ENCODE measurements around the gene LDHB.

LDHB gene

DNA sequence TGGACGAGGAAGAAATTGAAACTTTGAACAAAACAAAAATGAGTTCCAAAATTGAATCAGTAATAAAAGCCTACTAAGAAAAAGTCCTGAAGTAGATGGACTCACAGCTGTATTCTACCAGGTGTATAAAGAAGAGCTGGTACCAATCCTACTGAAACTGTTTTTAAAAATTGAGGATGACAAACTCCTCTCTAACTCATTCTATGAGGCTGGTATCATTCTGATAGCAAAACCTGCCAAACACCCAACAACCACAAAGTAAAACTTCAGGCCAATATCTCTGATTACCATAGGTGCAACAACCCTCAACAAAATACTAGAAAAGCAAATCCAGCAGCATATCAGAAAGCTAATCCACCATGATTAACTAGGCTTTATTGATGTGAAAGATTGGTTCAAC lies 33.9 kb upstream of the LDHB start:
- no peak overlapping the region for H3K27ac ChIP-seq
- TF ChIP-seq, protein P1, sequence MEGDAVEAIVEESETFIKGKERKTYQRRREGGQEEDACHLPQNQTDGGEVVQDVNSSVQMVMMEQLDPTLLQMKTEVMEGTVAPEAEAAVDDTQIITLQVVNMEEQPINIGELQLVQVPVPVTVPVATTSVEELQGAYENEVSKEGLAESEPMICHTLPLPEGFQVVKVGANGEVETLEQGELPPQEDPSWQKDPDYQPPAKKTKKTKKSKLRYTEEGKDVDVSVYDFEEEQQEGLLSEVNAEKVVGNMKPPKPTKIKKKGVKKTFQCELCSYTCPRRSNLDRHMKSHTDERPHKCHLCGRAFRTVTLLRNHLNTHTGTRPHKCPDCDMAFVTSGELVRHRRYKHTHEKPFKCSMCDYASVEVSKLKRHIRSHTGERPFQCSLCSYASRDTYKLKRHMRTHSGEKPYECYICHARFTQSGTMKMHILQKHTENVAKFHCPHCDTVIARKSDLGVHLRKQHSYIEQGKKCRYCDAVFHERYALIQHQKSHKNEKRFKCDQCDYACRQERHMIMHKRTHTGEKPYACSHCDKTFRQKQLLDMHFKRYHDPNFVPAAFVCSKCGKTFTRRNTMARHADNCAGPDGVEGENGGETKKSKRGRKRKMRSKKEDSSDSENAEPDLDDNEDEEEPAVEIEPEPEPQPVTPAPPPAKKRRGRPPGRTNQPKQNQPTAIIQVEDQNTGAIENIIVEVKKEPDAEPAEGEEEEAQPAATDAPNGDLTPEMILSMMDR (conservative IDR thresholded peaks at IDR 0.05) = no peak

DNA sequence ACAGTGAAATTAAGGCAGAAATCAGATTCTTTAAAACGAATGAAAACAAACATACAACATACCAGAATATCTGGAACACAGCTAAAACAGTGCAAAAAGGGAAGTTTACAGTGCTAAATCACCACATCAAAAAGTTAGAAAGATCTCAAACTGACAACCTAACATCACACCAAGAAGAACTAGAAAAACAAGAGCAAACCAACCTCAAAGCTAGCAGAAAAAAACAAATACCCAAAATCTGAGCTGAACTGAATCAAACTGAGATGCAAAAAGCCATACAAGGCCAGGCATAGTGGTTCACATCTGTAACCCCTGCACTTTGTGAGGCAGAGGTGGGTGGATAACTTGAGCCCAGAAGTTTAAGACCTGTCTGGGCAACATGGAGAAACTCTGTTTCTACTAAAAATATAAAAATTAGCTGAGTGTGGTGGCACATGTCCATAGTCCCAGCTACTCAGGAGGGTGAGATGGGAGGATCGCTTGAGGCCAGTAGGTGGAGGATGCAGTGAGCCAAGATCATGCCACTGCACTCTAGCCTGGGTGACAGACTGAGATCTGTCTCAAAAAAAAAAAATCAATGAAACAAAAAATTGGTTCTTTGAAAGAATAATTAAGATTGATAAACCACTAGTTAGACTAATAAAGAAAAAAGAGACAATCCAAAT lies 33.2 kb upstream of the LDHB start:
- TF ChIP-seq, protein P1 (conservative IDR thresholded peaks at IDR 0.05) = no peak
- no peak overlapping the region for H3K27ac ChIP-seq

DNA sequence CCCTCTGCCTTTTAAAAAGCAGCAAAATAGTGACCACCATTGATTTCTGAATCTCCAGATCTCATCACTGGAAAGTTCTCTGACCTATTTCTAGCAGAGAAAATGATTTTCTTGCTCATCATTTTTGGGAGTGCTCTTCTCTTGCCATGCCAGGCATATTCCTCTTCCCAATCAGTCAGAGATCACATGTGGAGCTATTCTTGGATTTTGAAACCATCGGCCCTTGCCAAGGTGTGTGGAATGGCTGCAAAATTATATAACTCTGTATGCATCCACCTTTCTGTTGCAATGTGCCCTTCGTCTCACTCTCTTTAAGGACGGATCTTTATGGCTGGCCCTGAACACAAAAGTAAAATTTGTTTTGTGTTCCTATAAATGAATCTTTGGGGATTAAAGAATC lies 25.5 kb upstream of the LDHB start:
- H3K27ac ChIP-seq = no peak overlapping the region
- TF ChIP-seq, protein P1 (conservative IDR thresholded peaks at IDR 0.05) = no peak

DNA sequence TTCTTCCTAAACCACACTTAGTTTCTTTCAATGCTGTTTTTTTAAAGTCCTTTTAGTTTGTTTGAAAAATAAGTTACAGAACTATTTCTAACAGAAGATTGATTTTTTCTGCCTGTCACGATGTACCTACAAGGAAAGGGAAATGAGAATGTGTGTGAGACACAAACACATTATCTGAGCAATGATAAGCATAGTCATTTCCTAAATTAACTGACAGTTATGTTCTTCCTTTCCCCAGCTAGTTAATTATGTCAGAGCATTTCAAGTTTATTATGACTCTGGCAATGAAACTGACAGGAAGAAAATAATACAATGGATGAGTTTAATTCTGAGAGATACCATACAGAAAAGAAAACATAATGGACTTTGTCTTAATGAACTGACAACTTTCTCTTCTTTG lies 21.3 kb upstream of the LDHB start:
- no peak overlapping the region for H3K27ac ChIP-seq
- TF ChIP-seq, protein P1 (conservative IDR thresholded peaks at IDR 0.05) = no peak

DNA sequence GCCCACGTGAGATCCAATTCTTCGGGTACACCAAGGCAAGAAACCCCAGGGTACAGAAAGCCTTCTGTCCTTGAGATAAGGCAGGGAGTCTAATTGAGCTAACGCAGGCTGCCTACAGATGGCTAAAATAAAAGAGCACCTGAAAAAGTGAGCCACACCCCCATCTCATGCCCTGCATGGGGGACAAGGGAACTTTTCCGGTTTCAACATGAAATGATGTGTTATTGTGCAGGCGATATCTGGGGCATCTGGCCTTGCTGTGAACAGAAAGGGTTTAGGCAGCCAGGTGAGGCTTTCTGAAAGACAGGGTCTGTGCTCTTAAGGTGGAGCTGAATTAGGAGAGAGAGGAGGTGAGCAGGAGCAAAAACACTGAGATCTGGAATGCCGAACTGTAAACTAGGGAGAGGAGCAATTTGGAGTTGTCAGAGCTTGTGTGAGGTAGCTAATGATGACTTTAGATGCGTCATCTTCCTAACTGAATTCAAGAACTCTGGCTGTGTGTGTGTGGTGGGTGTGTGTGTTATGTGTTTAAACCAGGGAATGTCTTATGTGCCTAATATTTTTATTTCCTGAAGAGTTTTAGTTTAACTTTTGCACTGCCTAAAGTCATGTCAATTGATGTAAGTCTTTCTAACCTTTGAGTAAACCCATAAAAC lies 20.1 kb upstream of the LDHB start:
- H3K27ac ChIP-seq = no peak overlapping the region
- TF ChIP-seq, protein P1 (conservative IDR thresholded peaks at IDR 0.05) = no peak

DNA sequence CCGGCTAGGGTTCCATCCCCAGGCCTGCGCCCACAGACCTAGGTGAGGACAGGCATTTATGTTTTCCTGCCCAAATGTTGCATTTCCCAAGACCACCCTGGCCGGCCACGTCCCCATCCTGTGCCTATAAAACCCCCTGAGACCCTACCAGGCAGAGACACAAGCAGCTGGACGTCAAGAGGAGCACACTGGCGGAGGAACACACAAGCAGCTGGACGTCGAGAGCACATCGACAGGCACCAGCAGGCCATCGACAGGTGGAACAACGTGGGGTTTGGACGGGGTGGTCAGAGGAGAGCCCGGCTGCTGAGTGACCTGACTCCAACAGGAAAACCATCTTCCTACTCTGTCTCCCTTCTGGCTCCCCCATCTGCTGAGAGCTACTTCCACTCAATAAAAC lies 19.6 kb upstream of the LDHB start:
- TF ChIP-seq, protein P1 (conservative IDR thresholded peaks at IDR 0.05) = no peak
- H3K27ac ChIP-seq = no peak overlapping the region

DNA sequence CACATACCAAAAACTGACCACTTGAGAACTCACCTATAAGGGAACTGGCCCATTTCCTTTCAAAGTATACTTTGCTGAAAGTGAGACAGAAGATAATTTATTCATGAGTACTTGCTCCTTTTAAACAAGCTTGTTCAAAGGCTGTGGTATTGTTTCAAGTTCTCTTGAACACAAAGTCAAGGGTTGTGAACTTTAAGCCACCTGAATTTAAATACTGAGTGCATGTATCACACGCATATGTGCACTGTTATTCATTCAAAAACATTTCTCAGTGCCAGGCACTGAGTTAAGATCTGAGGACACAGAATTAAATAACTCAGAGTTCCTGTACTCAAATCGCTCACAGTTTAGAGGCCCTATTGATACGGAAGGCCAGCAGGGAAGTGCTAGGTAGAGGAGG lies 19.1 kb upstream of the LDHB start:
- no peak overlapping the region for H3K27ac ChIP-seq
- TF ChIP-seq, protein P1 (conservative IDR thresholded peaks at IDR 0.05) = no peak

All from VCaP (cell line).